ENCODE data around the gene HLA-A.
"Not testable (repeated sequence)": the region's sequence is repeated elsewhere in the genome, so short reads cannot be mapped to it uniquely, and the experiment has no call there.

The HLA-A gene

GRCh38 chr6:29956518-29956917 is 14.2 kb downstream of the HLA-A start:
- Histone ChIP-seq H3K4me3 (ENCODE audit: low read length) (no peak overlapping the region), H3K18ac (ENCODE audit: low read length) (no peak overlapping the region), H3K79me2 (ENCODE audit: control insufficient read depth, insufficient read depth, low read length) (no peaks in the 10 kb centered on the region), H4K5ac (ENCODE audit: low read length) (no peak overlapping the region), H3K27me3 (ENCODE audit: insufficient read depth, low read length, poor library complexity) (no peaks in the 10 kb centered on the region), H2AK5ac (ENCODE audit: low read length) (no peak overlapping the region), H3K56ac (ENCODE audit: low read length) (no peak overlapping the region), H3K79me1 (ENCODE audit: low read length) (no peaks in the 10 kb centered on the region), H3K4me1 (ENCODE audit: control insufficient read depth, low read depth, low read length) (no peaks in the 10 kb centered on the region), H3K23ac (ENCODE audit: low read length) (no peak overlapping the region), H2BK120ac (ENCODE audit: low read depth, low read length) (no peak overlapping the region), H4K8ac (ENCODE audit: low read depth, low read length) (no peak overlapping the region), H2BK5ac (ENCODE audit: low read length) (no peak overlapping the region), H3K4me2 (ENCODE audit: low read length) (no peak overlapping the region), H3K4ac (ENCODE audit: low read depth, low read length) (no peak overlapping the region), H2BK15ac (replicated peaks; ENCODE audit: low read depth) (no peak overlapping the region), H3K9ac (ENCODE audit: low read length) (no peak overlapping the region), H3K27ac (ENCODE audit: low read depth, low read length) (no peak overlapping the region), H3K36me3 (ENCODE audit: control insufficient read depth, insufficient read depth, low read length) (no peaks in the 10 kb centered on the region)
- no peak for DNase-seq
- no CpG with 5 or more reads among the region's 21 CpGs for WGBS (ENCODE audit: extremely low coverage, insufficient coverage, low lambda C conversion rate)

- no peak overlapping the region for H3K56ac ChIP-seq (ENCODE audit: low read length)
- H3K4ac ChIP-seq (ENCODE audit: low read depth, low read length) = no peak overlapping the region
- no peak overlapping the region for H2BK15ac ChIP-seq (replicated peaks; ENCODE audit: low read depth)
- no peak overlapping the region for H2BK5ac ChIP-seq (ENCODE audit: low read length)
- H2BK120ac ChIP-seq (ENCODE audit: low read depth, low read length) = no peak overlapping the region
- H4K5ac ChIP-seq (ENCODE audit: low read length) = no peak overlapping the region
- no peak overlapping the region for H3K23ac ChIP-seq (ENCODE audit: low read length)
- no peak overlapping the region for H3K4me2 ChIP-seq (ENCODE audit: low read length)
- H3K27ac ChIP-seq (ENCODE audit: low read depth, low read length) = no peak overlapping the region
- H2AK5ac ChIP-seq (ENCODE audit: low read length) = no peak overlapping the region
- H3K79me1 ChIP-seq (ENCODE audit: low read length) = no peaks in the 10 kb centered on the region
- no peak for DNase-seq
- no peak overlapping the region for H3K4me3 ChIP-seq (ENCODE audit: low read length)
- no peaks in the 10 kb centered on the region for H3K79me2 ChIP-seq (ENCODE audit: control insufficient read depth, insufficient read depth, low read length)
- H4K8ac ChIP-seq (ENCODE audit: low read depth, low read length) = no peak overlapping the region
- peaks cover 2% of the 10 kb centered on the region for H3K4me1 ChIP-seq (ENCODE audit: control insufficient read depth, low read depth, low read length)
- H3K9ac ChIP-seq (ENCODE audit: low read length) = no peak overlapping the region
- WGBS (ENCODE audit: extremely low coverage, insufficient coverage, low lambda C conversion rate) = no CpG with 5 or more reads among the region's 1 CpG
- H3K36me3 ChIP-seq (ENCODE audit: control insufficient read depth, insufficient read depth, low read length) = no peaks in the 10 kb centered on the region
- H3K18ac ChIP-seq (ENCODE audit: low read length) = no peak overlapping the region
- H3K27me3 ChIP-seq (ENCODE audit: insufficient read depth, low read length, poor library complexity) = no peaks in the 10 kb centered on the region
These were observed 15.7 kb downstream of the HLA-A start for GRCh38 chr6:29958046-29958445.

- no peak for DNase-seq
- H3K23ac ChIP-seq (ENCODE audit: low read length) = no peak overlapping the region
- no CpG with 5 or more reads among the region's 2 CpGs for WGBS (ENCODE audit: extremely low coverage, insufficient coverage, low lambda C conversion rate)
These were observed 16.6 kb downstream of the HLA-A start for GRCh38 chr6:29958921-29959320.

GRCh38 chr6:29959467-29959866 is 17.1 kb downstream of the HLA-A start:
- H3K79me1 ChIP-seq (ENCODE audit: low read length) = no peaks in the 10 kb centered on the region
- no peak overlapping the region for H3K23ac ChIP-seq (ENCODE audit: low read length)
- H4K5ac ChIP-seq (ENCODE audit: low read length) = no peak overlapping the region
- H4K8ac ChIP-seq (ENCODE audit: low read depth, low read length) = no peak overlapping the region
- no peak overlapping the region for H3K4me2 ChIP-seq (ENCODE audit: low read length)
- no peak overlapping the region for H3K4me3 ChIP-seq (ENCODE audit: low read length)
- peaks cover 3% of the 10 kb centered on the region for H3K4me1 ChIP-seq (ENCODE audit: control insufficient read depth, low read depth, low read length)
- no peaks in the 10 kb centered on the region for H3K79me2 ChIP-seq (ENCODE audit: control insufficient read depth, insufficient read depth, low read length)
- no peak overlapping the region for H3K18ac ChIP-seq (ENCODE audit: low read length)
- no peaks in the 10 kb centered on the region for H3K27me3 ChIP-seq (ENCODE audit: insufficient read depth, low read length, poor library complexity)
- no peak overlapping the region for H2AK5ac ChIP-seq (ENCODE audit: low read length)
- no peak for DNase-seq
- no peak overlapping the region for H2BK120ac ChIP-seq (ENCODE audit: low read depth, low read length)
- H3K27ac ChIP-seq (ENCODE audit: low read depth, low read length) = no peak overlapping the region
- no peak overlapping the region for H3K56ac ChIP-seq (ENCODE audit: low read length)
- no peak overlapping the region for H2BK5ac ChIP-seq (ENCODE audit: low read length)
- H2BK15ac ChIP-seq (replicated peaks; ENCODE audit: low read depth) = no peak overlapping the region
- no peak overlapping the region for H3K9ac ChIP-seq (ENCODE audit: low read length)
- no peak overlapping the region for H3K4ac ChIP-seq (ENCODE audit: low read depth, low read length)
- H3K36me3 ChIP-seq (ENCODE audit: control insufficient read depth, insufficient read depth, low read length) = no peaks in the 10 kb centered on the region

More at GRCh38 chr6:29958921-29959320, 16.6 kb downstream of the HLA-A start:
- H3K9ac ChIP-seq (ENCODE audit: low read length) = no peak overlapping the region
- no peak overlapping the region for H3K27ac ChIP-seq (ENCODE audit: low read depth, low read length)
- no peaks in the 10 kb centered on the region for H3K79me2 ChIP-seq (ENCODE audit: control insufficient read depth, insufficient read depth, low read length)
- no peak overlapping the region for H2BK15ac ChIP-seq (replicated peaks; ENCODE audit: low read depth)
- H2BK120ac ChIP-seq (ENCODE audit: low read depth, low read length) = no peak overlapping the region
- no peak overlapping the region for H2AK5ac ChIP-seq (ENCODE audit: low read length)
- no peak overlapping the region for H3K4me2 ChIP-seq (ENCODE audit: low read length)
- no peak overlapping the region for H3K4ac ChIP-seq (ENCODE audit: low read depth, low read length)
- no peaks in the 10 kb centered on the region for H3K27me3 ChIP-seq (ENCODE audit: insufficient read depth, low read length, poor library complexity)
- H4K5ac ChIP-seq (ENCODE audit: low read length) = no peak overlapping the region
- no peak overlapping the region for H4K8ac ChIP-seq (ENCODE audit: low read depth, low read length)
- H3K36me3 ChIP-seq (ENCODE audit: control insufficient read depth, insufficient read depth, low read length) = no peaks in the 10 kb centered on the region
- no peak overlapping the region for H3K18ac ChIP-seq (ENCODE audit: low read length)
- peaks cover 2% of the 10 kb centered on the region for H3K4me1 ChIP-seq (ENCODE audit: control insufficient read depth, low read depth, low read length)
- no peaks in the 10 kb centered on the region for H3K79me1 ChIP-seq (ENCODE audit: low read length)
- H2BK5ac ChIP-seq (ENCODE audit: low read length) = no peak overlapping the region
- H3K56ac ChIP-seq (ENCODE audit: low read length) = no peak overlapping the region
- no peak overlapping the region for H3K4me3 ChIP-seq (ENCODE audit: low read length)

- Histone ChIP-seq H2AK5ac (ENCODE audit: low read length) (no peak overlapping the region), H3K4me3 (ENCODE audit: low read length) (no peak overlapping the region), H3K4me1 (ENCODE audit: control insufficient read depth, low read depth, low read length) (peaks cover 4% of the 10 kb centered on the region), H2BK15ac (replicated peaks; ENCODE audit: low read depth) (no peak overlapping the region), H4K8ac (ENCODE audit: low read depth, low read length) (no peak overlapping the region), H3K79me2 (ENCODE audit: control insufficient read depth, insufficient read depth, low read length) (no peaks in the 10 kb centered on the region), H3K4ac (ENCODE audit: low read depth, low read length) (peak overlapping the region; percentile 40), H3K4me2 (ENCODE audit: low read length) (no peak overlapping the region), H3K79me1 (ENCODE audit: low read length) (no peaks in the 10 kb centered on the region), H3K18ac (ENCODE audit: low read length) (no peak overlapping the region), H2BK5ac (ENCODE audit: low read length) (no peak overlapping the region), H3K27ac (ENCODE audit: low read depth, low read length) (no peak overlapping the region), H4K5ac (ENCODE audit: low read length) (no peak overlapping the region), H2BK120ac (ENCODE audit: low read depth, low read length) (no peak overlapping the region), H3K27me3 (ENCODE audit: insufficient read depth, low read length, poor library complexity) (no peaks in the 10 kb centered on the region), H3K36me3 (ENCODE audit: control insufficient read depth, insufficient read depth, low read length) (no peaks in the 10 kb centered on the region), H3K9ac (ENCODE audit: low read length) (no peak overlapping the region), H3K23ac (ENCODE audit: low read length) (no peak overlapping the region), H3K56ac (ENCODE audit: low read length) (no peak overlapping the region)
- no CpG with 5 or more reads among the region's 1 CpG for WGBS (ENCODE audit: extremely low coverage, insufficient coverage, low lambda C conversion rate)
- no peak for DNase-seq
These were observed 19.6 kb downstream of the HLA-A start for GRCh38 chr6:29961966-29962365.

- not testable (repeated sequence) for H3K9ac ChIP-seq (ENCODE audit: low read length); H2AK5ac ChIP-seq (ENCODE audit: low read length); H3K4me1 ChIP-seq (ENCODE audit: control insufficient read depth, low read depth, low read length); H4K5ac ChIP-seq (ENCODE audit: low read length); H3K4me3 ChIP-seq (ENCODE audit: low read length); H4K8ac ChIP-seq (ENCODE audit: low read depth, low read length); H3K79me1 ChIP-seq (ENCODE audit: low read length); H3K18ac ChIP-seq (ENCODE audit: low read length); H3K36me3 ChIP-seq (ENCODE audit: control insufficient read depth, insufficient read depth, low read length); H3K4ac ChIP-seq (ENCODE audit: low read depth, low read length); H2BK15ac ChIP-seq (replicated peaks; ENCODE audit: low read depth); H2BK5ac ChIP-seq (ENCODE audit: low read length); H2BK120ac ChIP-seq (ENCODE audit: low read depth, low read length); H3K23ac ChIP-seq (ENCODE audit: low read length); DNase-seq; H3K4me2 ChIP-seq (ENCODE audit: low read length); H3K27me3 ChIP-seq (ENCODE audit: insufficient read depth, low read length, poor library complexity); H3K79me2 ChIP-seq (ENCODE audit: control insufficient read depth, insufficient read depth, low read length)
- peak overlapping the region; percentile 13 for H3K27ac ChIP-seq (ENCODE audit: low read depth, low read length)
- WGBS (ENCODE audit: extremely low coverage, insufficient coverage, low lambda C conversion rate) = no CpG with 5 or more reads among the region's 2 CpGs
- H3K56ac ChIP-seq (ENCODE audit: low read length) = peak overlapping the region; percentile 29
These were observed 21.4 kb downstream of the HLA-A start for GRCh38 chr6:29963697-29964096.
